GOT3 (cell line): ENCODE measurements around the gene RBM44.

Experiments used
- DNase-seq: peaks from one replicate; lab custom pipeline; 2025; ENCODE audit warnings: mixed read lengths; lab: John Stamatoyannopoulos, UW

Gene RBM44

GRCh38 chr2:237870126-237870525 is 71.5 kb downstream of the RBM44 start:
- no peak for DNase-seq

DNA sequence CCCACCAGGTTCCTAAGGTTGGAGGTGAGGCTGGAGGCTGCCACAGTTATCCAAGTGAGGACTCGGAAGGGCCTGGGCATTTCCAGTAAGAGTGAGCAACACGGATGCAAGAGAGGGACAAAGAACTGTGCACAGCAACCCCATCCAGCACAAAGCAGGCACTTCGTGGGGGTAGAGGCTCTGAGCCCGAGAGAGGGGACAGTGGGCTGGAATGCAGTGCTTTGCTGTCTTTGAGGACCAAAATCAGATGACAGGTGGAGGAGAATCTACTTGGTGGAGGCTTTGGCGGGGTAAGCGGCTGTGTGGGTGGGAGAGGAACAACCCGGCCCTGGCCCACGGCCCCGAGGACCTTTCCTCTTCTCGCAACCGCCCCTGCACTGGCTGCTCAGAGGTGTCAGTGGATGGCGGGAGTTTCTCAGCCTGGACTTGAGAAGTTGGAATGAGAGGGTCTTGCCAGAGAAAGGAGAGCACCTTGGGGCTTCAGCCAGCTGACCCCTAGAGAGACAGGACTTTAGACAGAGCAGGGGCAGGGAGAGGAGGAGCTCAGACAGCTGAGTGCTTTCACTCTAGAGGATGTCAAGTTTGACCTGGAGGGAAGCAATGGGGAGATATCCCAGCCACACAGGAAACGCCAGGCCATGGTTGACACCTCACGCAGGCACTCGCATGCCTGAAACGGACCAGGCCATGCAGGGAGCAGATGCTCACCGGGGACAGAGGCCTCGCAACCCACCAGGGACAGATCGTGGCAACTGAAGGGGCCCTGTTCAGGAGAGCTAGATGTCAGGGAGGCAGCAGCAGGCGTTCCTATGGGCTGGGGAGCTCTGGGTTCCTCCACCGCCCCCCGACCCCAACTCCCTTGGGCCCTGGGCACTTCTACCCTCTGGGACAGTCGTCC is 72.4 kb downstream of the RBM44 start:
- no peak for DNase-seq

DNA sequence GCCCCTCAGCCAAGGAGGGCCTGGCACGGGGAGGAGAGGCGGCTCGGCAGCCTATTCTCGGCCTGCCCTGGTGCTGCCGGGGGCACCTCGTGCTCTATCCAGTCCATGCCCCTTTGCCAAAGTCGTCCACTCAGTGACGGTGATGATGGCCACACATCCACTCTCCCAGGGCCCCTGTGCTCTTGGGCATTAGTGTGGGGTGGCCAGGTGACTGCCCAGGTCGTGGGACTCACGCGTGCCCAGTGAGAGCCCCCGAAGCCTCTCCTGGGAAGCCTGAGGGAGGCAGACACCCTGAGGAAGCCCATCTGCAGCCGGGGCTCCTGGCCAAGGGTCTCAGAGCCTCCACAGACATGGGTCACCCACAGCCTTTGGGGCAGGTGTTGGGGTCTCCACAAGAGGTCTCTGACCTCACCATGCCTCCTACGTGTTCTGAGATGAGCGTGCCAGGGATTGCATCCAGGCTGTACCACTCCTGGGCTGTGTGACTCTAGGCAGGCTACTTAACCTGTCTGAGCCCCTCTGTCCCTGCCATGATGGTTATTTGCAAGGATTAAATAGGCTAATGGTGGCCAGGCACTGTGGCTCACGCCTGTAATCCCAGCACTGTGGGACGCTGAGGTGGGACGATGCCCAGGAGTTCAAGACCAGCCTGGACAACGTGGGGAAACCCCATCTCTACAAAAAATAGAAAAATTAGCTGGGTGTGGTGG is 73.8 kb downstream of the RBM44 start:
- DNase-seq: no peak

DNA sequence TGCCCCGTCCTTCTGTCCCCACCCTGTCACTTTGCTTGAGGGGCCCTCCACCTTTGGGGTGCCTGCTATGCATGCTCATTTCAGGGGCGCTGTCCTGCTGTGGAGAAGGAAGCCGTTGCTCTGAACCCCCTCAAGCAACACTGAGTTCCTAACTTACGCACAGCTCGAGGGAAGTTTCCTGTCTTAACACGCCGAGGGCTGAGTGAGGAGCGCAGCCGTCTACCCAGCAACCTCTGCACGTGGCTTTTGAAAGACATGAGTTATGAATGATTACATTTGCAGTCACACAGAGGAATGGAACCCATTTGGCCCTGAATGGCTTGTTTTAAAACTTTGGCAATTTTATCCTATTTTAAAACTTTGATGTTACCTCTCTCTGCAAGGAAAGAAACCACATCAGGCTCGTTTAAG is 74.8 kb downstream of the RBM44 start:
- DNase-seq: no peak

- no peak for DNase-seq
These were observed 75.4 kb downstream of the RBM44 start for GRCh38 chr2:237873897-237874551.

DNA sequence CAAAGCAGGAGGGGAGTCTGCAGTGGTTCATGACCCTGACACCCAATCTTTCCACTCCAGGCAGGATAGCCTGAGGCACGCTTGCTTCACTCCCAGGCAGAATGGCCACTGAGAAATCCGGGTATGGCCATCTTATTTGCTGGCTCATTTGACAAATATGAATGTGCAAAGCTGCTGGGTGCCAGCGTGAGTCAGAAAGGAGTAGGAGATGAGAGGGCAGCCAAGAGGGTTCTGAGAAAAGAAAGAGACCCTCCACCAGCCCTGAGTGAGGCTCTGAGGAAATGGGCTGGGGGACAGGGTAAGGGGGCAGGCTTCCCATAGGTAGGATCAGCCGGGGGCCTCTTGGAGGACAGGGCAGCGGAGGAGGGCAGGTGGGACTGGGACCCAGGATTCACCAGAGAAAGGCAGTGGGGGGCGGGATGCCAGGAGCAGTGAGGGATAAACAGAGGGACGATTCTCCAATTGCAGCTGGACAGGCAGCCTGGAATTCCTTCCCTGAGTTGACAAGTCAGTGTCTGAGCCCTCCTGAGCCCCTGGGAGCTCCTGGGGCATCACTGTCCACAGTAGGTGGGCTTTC is 76.1 kb downstream of the RBM44 start:
- no peak for DNase-seq

GRCh38 chr2:237875256-237876060 is 76.9 kb downstream of the RBM44 start:
- no peak for DNase-seq

GRCh38 chr2:237876061-237876526 is 77.5 kb downstream of the RBM44 start:
- DNase-seq: no peak

DNA sequence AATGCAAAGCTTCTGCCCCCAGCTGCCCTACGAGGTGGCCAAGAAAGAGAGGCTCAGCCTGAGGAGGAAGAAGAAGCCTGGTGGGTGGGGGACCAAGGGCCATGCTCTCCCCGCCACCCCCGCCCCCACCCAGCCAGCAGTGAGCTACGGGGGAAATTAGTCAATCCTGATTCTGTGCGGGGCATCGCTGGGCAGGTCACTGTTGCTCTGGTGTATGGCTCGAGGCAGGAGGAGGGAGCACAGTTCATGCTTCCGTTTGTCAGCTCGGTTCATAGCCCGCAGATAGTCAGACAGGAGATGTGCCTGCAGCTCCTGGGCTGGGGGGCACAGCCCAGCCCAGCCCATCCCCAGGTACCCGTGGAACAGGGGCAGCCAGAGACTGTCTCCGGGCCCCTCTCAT is 78.0 kb downstream of the RBM44 start:
- no peak for DNase-seq

DNA sequence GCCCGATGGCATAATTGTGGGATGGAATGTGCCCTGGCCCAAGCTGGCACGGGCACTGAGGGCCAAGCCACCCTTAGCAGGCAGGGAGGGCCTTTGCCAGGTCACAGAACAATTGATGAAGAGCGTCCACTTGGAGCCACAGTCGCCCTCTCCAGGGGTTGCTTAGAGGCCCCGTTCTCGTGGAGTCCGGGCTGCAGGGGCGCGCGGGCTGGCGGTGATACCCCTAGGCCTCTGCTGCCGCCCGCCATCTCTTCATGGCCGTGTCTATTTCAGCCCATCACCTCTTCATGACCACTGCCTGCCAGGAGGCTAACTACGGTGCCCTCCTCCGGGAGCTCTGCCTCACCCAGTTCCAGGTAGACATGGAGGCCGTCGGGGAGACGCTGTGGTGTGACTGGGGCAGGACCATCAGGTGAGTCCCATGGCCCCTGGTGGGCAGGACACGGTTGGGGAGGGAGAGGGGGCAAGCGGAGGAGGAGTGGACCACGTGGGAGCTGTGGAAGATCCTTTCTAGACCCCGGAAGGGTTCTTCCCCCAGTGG is 78.4 kb downstream of the RBM44 start:
- DNase-seq: no peak

GRCh38 chr2:237877576-237878307 is 79.2 kb downstream of the RBM44 start:
- no peak for DNase-seq

GRCh38 chr2:237878321-237879057 is 79.9 kb downstream of the RBM44 start:
- DNase-seq: no peak

- DNase-seq: no peak
These were observed 80.5 kb downstream of the RBM44 start for GRCh38 chr2:237879058-237879430.

- DNase-seq: no peak
These were observed 81.5 kb downstream of the RBM44 start for GRCh38 chr2:237879991-237880560.

- no peak for DNase-seq
These were observed 84.2 kb downstream of the RBM44 start for GRCh38 chr2:237882510-237883481.

DNA sequence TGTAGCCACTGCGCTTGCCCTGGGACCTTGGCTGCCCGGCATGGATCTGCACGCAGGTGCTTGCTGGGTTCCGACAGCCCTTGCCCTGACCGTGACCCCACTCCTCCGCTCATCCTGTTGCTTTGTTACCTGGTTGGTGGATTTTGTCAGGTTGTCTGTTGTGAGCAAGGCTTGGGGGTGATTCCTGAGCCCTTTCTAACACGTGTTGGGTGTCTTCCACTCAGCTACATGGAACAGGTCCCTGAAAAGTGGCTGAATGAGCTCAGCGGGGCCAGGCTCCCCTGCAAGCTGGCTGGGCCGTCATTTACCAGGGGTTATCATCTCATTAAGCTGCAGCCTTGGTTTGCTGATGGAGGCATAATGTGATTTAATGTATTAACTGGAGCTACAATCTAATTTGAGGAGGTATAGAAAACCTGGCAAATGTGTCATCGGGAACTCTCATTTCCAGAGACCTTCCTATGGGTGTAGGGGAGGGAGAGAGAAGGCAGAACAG is 85.4 kb downstream of the RBM44 start:
- no peak for DNase-seq

GRCh38 chr2:237884681-237885080 is 86.1 kb downstream of the RBM44 start:
- no peak for DNase-seq
